Measurements from ENCODE around the gene SRC.

SRC gene

DNA sequence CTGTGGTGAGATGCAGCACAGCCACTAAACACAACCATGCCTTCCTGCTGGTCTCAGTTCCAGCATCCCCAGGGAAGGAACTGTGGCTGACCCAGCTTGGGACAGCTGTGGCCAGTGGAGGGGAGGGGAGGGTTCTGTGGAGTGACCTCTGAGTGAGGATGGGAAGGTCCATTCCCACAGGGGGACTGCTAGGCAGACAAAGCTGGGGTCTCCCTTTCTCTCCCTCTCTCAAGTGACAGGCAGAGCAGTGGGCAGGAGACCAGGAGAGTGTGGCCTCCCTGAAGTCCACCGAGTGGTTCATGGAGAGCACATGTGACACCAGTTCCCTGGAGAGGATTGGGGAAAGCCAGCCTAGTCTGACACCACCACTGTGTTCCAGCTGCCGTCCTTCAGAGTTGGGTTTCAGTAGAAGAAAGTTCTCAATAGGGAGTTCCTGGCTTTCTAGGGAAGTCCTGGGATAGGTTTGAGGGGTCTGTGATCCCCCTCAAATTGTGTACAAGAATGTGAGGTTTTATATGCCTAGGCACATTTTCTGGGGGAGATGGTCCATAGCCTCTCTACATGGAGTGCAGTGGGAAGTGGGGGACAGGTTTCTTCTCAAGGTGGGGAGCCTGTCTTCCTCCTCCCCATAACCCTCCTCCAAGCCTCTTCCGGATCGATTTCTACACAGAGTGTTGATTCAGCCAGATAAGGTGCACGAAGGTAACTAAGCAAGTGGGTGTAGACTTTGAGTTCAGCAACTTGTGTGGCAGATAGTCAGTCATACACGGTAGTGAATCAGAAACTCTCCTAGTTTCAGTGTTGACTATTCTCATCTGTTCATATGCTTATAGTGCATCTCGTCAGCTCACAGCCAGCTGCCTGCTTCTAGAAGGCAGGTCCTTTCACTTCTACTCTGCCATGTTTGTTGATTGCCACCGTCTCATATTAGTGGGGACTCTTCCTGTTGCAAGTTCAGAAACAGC lies 37.6 kb upstream of the SRC start:
- in situ Hi-C loops (cut with HindIII; ENCODE audit: low pct_unique_long_range_greater_than_20kb, low sequenced_read_pairs), result no loop called here

DNA sequence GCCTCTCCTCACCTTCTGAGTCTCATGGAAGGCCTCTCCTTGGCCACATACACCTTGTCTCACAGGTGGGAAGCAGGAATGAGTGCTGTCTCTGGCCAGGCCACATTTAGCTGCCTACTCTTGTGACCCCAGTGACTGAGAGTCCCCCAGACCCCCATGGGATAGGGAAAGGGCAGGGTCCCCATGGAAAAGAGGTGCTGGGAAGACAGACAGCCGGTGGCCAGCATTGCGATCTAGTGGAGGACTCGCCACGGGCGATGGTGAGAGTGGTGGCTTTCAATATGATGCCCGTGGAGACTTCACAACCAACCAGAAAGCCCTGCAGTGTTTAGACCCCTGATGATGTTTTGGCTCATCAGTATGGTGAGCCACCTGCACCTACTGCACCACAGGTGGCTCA lies 36.6 kb upstream of the SRC start:
- in situ Hi-C loops (cut with HindIII; ENCODE audit: low pct_unique_long_range_greater_than_20kb, low sequenced_read_pairs), result no loop called here
- DNase-seq (ENCODE audit: low read depth in 1 of 2, low spot score in 1 of 2), result no peak
- no peak for TF ChIP-seq JUND (IDR thresholded peaks at IDR 0.05; ENCODE audit: low read depth)

More for the DNA sequence above, 37.6 kb upstream of the SRC start:
- no peak for TF ChIP-seq JUND (IDR thresholded peaks at IDR 0.05; ENCODE audit: low read depth)
- no peak for DNase-seq (ENCODE audit: low read depth in 1 of 2, low spot score in 1 of 2)

DNA sequence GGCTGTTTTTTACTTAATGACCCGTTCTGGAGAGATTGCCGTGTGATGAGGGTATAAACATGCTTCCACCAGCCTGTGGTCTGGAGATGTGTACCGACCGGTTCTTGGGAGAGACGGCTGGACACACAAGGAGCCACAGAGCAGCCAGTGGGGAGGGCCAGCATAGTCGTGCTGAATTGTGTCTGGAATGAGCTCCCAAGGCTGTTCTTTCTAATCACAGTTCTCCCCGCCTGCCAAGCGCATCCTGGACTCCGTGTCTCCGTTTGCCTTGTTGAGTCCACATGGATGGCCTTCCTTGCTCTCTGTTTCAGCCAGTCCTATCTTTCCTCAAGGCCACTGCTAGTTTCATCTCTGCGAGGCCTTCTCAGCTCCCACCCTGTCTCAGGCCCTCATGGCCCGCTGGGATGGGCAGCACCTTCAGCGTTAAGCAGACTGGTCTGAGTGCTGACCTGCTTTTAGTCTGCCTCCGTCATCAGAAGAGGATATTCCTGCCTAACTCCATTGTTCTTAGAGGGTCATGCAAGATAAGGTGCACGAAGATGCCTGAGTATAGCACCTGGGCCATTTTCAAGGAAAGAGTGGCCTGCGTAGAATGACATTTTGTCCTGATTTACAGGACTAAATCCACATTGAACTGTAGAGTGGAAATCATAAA lies 35.9 kb upstream of the SRC start:
- in situ Hi-C loops (cut with HindIII; ENCODE audit: low pct_unique_long_range_greater_than_20kb, low sequenced_read_pairs), result no loop called here
- peak; percentile 41 to 83 for DNase-seq (ENCODE audit: low read depth in 1 of 2, low spot score in 1 of 2)
- TF ChIP-seq JUND (IDR thresholded peaks at IDR 0.05; ENCODE audit: low read depth), result no peak

DNA sequence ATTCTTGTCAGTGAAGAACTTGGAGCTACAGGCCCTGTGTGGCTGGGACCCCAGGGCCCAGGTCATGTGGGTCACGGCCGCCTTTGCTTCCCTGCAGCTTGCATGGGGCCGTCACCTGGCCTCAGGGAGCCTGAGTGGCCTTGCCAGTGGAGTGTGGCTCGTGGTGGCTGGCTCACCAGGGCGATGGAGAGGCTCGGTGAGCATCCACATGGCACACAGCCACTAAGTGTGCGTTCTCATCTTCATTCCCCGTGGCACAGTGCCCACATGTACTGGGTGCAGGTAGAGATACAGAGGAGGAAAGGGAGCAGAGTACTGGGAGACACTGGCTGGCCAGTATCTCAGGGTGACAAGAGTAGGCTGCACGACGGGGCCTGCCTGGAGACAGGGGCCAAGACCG lies 35.0 kb upstream of the SRC start:
- no peak for DNase-seq (ENCODE audit: low read depth in 1 of 2, low spot score in 1 of 2)
- in situ Hi-C loops (cut with HindIII; ENCODE audit: low pct_unique_long_range_greater_than_20kb, low sequenced_read_pairs), result no loop called here
- no peak for TF ChIP-seq JUND (IDR thresholded peaks at IDR 0.05; ENCODE audit: low read depth)

DNA sequence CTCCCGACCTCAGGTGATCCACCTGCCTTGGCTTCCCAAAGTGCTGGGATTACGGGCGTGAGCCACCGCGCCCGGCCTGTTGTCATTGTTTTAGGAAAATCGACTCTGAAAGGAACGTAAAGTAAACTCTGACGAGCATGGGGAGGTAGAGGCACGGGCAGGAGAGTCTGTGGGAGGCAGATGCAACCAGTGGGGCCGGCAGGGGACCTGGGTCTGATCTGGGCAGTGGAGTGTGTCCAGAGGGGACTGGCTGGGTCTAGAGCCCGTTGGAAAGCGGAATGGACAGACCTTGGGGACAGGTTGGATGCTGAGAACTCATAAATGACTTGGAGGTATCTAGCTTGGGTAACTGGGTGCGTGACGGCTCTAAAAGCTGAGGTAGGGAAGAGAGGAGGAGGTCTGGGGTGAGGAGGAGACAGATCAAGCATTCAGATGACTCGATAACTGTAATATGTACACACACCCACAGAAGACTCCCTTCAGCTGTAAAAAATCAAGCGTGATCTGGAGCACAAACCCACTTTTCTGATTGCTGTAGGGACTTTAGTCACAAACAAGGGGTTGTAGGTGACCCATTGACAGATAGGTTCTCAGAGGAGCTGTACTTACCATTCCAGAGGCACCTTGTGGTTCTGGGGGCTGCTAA lies 34.1 kb upstream of the SRC start:
- TF ChIP-seq JUND (IDR thresholded peaks at IDR 0.05; ENCODE audit: low read depth), result no peak
- in situ Hi-C loops (cut with HindIII; ENCODE audit: low pct_unique_long_range_greater_than_20kb, low sequenced_read_pairs), result no loop called here
- DNase-seq (ENCODE audit: low read depth in 1 of 2, low spot score in 1 of 2), result no peak

DNA sequence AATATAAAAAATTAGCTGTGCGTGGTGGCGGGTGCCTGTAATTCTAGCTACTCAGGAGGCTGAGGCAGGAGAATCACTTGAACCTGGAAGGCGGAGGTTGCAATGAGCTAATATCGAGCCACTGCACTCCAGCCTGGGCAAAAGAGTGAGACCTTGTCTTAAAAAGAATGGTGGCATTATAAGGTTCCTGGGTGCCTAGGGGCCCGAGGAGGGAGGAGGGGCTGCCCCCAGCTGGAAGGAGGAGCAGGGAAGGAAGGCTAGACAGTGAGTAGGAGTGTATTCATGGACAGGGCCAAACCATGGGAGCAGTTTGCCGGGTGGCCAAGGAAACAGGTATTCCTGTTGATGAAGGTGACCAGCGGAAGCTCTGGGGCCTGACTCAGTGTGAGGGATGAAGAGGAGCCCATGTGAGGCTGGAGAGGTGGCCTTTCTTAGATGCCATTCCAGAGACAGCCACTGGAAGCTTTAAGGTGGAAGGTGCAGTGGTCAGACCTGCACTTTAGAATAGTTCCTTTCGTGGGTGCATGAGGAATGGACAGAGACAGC lies 32.3 kb upstream of the SRC start:
- DNase-seq (ENCODE audit: low read depth in 1 of 2, low spot score in 1 of 2), result no peak
- TF ChIP-seq JUND (IDR thresholded peaks at IDR 0.05; ENCODE audit: low read depth), result no peak
- in situ Hi-C loops (cut with HindIII; ENCODE audit: low pct_unique_long_range_greater_than_20kb, low sequenced_read_pairs), result no loop called here

DNA sequence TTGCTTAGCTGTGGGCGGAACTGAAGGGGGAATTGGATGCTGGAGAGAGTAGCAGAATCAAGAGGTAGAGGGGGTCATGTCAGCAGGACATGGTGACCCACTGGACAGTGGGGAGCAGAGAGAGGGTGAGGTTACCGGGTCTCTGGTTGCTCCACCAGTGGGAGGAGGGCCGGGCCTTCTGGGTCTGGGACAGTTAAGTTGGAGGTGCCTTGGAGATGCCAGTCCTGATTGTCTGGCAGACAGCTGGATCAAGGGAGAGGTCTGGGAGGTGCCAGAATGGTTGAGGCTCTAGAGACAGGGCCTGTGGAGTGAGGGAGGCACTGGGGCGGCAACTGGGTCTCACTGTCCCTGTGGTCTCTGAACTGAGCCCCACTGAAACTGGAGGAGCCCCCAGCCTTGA lies 31.8 kb upstream of the SRC start:
- in situ Hi-C loops (cut with HindIII; ENCODE audit: low pct_unique_long_range_greater_than_20kb, low sequenced_read_pairs), result no loop called here
- DNase-seq (ENCODE audit: low read depth in 1 of 2, low spot score in 1 of 2), result no peak
- TF ChIP-seq JUND (IDR thresholded peaks at IDR 0.05; ENCODE audit: low read depth), result no peak

DNA sequence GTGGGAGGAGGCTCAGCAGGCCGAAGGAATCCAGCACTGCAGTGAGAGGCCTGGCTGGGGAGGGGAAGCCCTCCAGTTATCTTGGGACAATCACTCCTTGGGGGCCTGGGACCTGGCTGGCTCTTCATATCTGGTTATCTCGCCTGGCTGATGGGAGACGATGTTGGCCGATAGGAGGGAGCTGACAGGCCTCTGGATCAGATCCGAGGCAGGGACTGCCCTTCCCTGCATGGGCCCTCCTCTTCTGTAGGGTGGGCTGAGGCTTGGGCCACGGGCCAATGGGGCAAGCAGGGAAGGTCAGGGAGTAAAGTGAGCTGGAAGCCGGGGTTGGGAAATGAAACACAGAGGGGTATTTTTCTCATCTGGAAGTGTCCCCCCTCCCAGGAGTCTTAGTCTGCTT lies 31.3 kb upstream of the SRC start:
- no peak for DNase-seq (ENCODE audit: low read depth in 1 of 2, low spot score in 1 of 2)

DNA sequence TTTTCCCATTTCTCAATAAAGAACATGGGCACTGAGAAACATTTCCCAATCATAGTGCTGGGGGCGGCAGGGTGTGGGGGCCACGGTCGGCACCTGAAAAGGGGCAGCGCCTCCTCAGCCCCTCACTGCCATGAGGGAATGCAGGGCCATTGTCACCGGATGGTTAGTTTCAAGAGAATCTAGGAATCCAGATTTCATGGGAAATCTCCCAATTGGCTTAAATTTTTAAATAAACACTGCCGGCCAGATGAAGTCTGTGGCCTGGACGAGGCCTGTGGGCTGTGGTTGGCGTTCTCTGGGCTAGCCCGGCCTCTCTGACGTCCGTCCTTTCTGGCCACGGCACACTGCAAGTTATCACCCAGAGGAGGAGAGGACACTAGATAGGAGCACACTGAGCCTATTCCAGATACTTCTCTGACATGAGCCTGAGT lies 30.9 kb upstream of the SRC start:
- in situ Hi-C loops (cut with HindIII; ENCODE audit: low pct_unique_long_range_greater_than_20kb, low sequenced_read_pairs), result no loop called here
- DNase-seq (ENCODE audit: low read depth in 1 of 2, low spot score in 1 of 2), result no peak
- no peak for TF ChIP-seq JUND (IDR thresholded peaks at IDR 0.05; ENCODE audit: low read depth)

More for the DNA sequence above, 31.3 kb upstream of the SRC start:
- in situ Hi-C loops (cut with HindIII; ENCODE audit: low pct_unique_long_range_greater_than_20kb, low sequenced_read_pairs), result no loop called here
- no peak for TF ChIP-seq JUND (IDR thresholded peaks at IDR 0.05; ENCODE audit: low read depth)

DNA sequence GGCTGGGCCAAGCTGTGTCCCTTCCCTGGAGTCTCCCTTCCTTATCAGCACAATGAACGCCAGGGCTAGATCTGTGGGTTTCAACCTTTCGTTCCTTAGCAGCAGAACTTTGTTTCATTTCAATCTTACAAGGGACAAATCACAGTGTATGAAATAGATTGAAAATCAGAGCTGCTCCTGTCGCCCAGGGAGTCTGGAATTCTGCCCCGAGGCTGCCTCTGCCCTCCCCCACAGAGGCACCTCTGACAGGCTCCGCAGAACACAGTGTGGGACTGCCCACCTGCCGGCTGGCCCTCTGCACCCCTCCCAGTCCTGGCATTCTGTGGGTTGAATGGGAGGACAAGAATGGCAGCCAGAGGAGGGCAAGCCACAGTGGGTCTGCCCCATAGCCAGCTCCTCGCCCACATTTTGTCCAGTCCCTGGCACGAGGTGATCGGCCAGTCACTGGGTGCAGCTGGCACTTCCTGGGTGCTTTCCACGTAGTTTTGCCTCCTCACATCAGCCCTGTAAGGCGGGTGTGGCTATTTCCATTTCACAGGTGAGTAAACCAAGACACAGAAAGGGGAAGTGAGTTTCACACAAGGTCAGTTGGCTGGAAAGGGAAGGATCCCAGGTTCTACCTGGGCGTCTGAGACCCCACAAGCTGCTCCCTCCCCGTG lies 30.4 kb upstream of the SRC start:
- no peak for DNase-seq (ENCODE audit: low read depth in 1 of 2, low spot score in 1 of 2)
- in situ Hi-C loops (cut with HindIII; ENCODE audit: low pct_unique_long_range_greater_than_20kb, low sequenced_read_pairs), result no loop called here

DNA sequence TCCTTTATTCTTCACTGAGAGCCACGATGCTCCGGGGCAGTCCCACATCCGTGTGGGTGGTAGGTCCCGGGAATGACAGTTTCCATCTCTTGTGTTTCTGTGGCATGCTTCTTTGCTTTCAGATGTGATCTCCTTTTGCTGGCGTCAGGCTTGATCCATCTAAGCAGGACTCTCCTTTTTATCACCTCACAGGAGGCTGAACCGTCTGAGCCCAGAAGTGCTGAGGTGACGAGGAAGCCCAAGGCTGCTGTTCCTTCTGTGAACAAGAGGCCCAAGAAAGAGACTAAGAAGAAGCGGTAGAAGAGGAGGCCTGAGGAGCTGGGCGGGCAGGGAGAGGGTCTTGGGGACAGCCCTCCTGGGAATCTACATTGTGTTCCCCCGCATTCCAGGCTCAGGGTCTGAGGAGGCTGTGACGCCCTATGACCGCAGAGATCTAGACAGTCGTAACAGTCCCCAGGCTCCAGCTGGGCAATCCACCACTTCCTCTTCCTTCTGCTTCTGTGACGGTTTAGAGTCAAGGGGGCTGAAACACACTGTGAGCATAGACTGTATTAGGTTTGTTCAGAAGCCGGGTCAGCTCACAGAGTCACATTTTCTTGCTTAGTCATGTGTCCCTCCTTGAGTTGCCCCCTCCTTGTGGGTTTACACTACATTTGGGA lies 29.7 kb upstream of the SRC start:
- DNase-seq (ENCODE audit: low read depth in 1 of 2, low spot score in 1 of 2), result no peak
- TF ChIP-seq JUND (IDR thresholded peaks at IDR 0.05; ENCODE audit: low read depth), result no peak
- in situ Hi-C loops (cut with HindIII; ENCODE audit: low pct_unique_long_range_greater_than_20kb, low sequenced_read_pairs), result no loop called here

More for the DNA sequence above, 30.4 kb upstream of the SRC start:
- no peak for TF ChIP-seq JUND (IDR thresholded peaks at IDR 0.05; ENCODE audit: low read depth)

DNA sequence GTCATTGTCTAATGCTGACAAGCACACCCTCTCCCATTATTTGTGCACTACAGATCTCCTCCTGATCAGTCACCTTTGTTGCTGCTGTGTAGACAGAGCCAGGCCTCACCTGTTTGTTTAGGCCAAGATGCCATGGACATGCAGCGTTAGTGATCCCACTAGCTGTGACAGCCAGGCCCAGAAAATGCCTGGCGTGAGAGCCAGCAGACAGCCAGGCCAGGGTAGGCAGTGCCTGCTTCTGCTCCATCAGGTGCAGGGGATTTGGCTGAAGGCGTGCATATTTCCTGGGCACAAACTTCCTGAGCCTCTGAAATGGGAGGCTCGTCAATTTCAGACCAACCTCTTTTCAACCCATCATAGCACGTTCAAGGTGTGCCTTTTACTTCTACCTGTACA lies 29.2 kb upstream of the SRC start:
- no peak for DNase-seq (ENCODE audit: low read depth in 1 of 2, low spot score in 1 of 2)
- no peak for TF ChIP-seq JUND (IDR thresholded peaks at IDR 0.05; ENCODE audit: low read depth)
- in situ Hi-C loops (cut with HindIII; ENCODE audit: low pct_unique_long_range_greater_than_20kb, low sequenced_read_pairs), result no loop called here

All from T47D (cell line).